Measurements from ENCODE around the gene PLD1. TPM values are rescaled to one million over a fixed set of nuclear protein-coding genes. Genes with fewer than 3 reads are reported as not detected.

Gene PLD1
- total RNA-seq, 1 donor = 18.1 TPM

DNA sequence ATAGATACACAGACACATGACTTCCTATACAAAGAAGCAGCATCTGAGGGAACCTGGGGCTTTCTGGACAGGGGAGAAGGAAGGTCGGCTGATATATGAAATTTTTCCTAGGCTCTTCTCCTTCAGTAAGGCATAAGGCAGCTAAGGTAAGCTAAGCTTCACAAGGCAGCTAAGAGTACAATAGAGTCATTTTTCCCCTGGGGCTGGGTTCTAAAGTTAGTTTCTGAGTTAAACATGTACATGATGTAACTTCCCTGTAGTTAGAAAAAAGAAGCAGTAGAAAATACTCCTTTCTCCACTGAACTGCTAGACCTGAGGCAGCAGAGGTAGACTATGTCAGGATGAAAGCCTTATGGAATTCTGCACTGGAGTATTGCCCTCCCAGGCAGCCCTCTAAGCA, 109.6 kb downstream of the PLD1 start:
- H4K20me1 ChIP-seq (ENCODE audit: insufficient read depth, low read length) = no peaks in the 10 kb centered on the region
- H3K9me3 ChIP-seq (ENCODE audit: low read depth, low read length) = no peaks in the 10 kb centered on the region
- no peak for DNase-seq (ENCODE audit: insufficient read length, low spot score, missing footprints)
- H3K79me2 ChIP-seq (ENCODE audit: insufficient read depth, low read length) = no peaks in the 10 kb centered on the region
- no peak overlapping the region for H3K4me3 ChIP-seq (ENCODE audit: insufficient read depth, low read length)
- no peak overlapping the region for H2AFZ ChIP-seq (ENCODE audit: low read length)
- no peaks in the 10 kb centered on the region for H3K4me1 ChIP-seq (ENCODE audit: insufficient read depth, low read length)
- TF ChIP-seq, protein P1, sequence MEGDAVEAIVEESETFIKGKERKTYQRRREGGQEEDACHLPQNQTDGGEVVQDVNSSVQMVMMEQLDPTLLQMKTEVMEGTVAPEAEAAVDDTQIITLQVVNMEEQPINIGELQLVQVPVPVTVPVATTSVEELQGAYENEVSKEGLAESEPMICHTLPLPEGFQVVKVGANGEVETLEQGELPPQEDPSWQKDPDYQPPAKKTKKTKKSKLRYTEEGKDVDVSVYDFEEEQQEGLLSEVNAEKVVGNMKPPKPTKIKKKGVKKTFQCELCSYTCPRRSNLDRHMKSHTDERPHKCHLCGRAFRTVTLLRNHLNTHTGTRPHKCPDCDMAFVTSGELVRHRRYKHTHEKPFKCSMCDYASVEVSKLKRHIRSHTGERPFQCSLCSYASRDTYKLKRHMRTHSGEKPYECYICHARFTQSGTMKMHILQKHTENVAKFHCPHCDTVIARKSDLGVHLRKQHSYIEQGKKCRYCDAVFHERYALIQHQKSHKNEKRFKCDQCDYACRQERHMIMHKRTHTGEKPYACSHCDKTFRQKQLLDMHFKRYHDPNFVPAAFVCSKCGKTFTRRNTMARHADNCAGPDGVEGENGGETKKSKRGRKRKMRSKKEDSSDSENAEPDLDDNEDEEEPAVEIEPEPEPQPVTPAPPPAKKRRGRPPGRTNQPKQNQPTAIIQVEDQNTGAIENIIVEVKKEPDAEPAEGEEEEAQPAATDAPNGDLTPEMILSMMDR (IDR thresholded peaks at IDR 0.05; ENCODE audit: extremely low read depth, low read depth, low read length) = no peak
- H3K27ac ChIP-seq (ENCODE audit: low read depth, low read length) = no peak overlapping the region
- H3K36me3 ChIP-seq (ENCODE audit: insufficient read depth, low read length) = no peaks in the 10 kb centered on the region
- no peaks in the 10 kb centered on the region for H3K27me3 ChIP-seq (ENCODE audit: insufficient read depth, low read length)
- no peak overlapping the region for H3K4me2 ChIP-seq (ENCODE audit: insufficient read depth, low read length)

DNA sequence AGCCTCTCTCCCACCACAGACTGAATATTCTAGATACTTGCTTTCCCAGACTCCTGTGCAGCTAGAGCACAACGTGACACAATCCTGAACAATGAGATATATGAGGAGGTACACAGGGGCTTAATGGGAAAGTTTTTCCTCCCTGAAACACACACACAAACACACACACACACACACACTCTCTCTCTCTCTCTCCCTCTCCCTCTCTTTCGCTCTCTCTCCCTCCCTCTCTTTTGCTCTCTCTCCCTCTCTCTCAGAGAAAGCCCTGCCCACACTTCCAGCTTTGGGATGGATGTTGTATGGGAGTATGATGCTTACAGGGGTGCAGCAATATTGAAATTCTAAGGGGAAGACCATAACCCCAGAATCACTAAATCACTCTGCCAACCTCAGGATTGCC, 110.1 kb downstream of the PLD1 start:
- peak overlapping the region; percentile 34 for H2AFZ ChIP-seq (ENCODE audit: low read length)
- no peaks in the 10 kb centered on the region for H3K79me2 ChIP-seq (ENCODE audit: insufficient read depth, low read length)
- no peaks in the 10 kb centered on the region for H4K20me1 ChIP-seq (ENCODE audit: insufficient read depth, low read length)
- TF ChIP-seq, protein P1 (IDR thresholded peaks at IDR 0.05; ENCODE audit: extremely low read depth, low read depth, low read length) = no peak
- DNase-seq (ENCODE audit: insufficient read length, low spot score, missing footprints) = no peak
- no peaks in the 10 kb centered on the region for H3K27me3 ChIP-seq (ENCODE audit: insufficient read depth, low read length)
- H3K4me3 ChIP-seq (ENCODE audit: insufficient read depth, low read length) = no peak overlapping the region
- no peak overlapping the region for H3K27ac ChIP-seq (ENCODE audit: low read depth, low read length)
- H3K36me3 ChIP-seq (ENCODE audit: insufficient read depth, low read length) = no peaks in the 10 kb centered on the region
- H3K4me1 ChIP-seq (ENCODE audit: insufficient read depth, low read length) = no peaks in the 10 kb centered on the region
- no peak overlapping the region for H3K4me2 ChIP-seq (ENCODE audit: insufficient read depth, low read length)
- no peaks in the 10 kb centered on the region for H3K9me3 ChIP-seq (ENCODE audit: low read depth, low read length)

DNA sequence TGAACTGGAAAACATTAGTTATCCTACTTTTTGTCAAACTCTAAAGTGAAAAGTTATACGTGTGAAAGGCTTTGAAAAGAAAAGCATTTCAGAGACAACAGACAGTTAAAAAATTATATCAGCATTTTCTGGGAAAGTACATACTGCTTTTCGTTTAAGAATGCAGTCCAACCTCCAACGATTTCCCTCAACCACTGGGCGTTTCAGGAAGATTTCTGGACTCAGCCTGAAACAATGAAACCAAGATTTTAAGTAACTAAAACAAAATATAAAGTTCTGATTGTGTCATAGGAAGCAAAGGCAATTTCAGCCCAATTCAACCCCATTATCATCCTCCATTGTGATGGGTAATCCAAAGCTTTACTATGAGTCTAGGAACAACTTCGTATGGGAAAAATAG, 110.7 kb downstream of the PLD1 start:
- Histone ChIP-seq H3K4me2 (ENCODE audit: insufficient read depth, low read length) (no peak overlapping the region), H3K27ac (ENCODE audit: low read depth, low read length) (no peak overlapping the region), H2AFZ (ENCODE audit: low read length) (peak overlapping the region; percentile 34), H3K27me3 (ENCODE audit: insufficient read depth, low read length) (no peaks in the 10 kb centered on the region), H3K36me3 (ENCODE audit: insufficient read depth, low read length) (no peaks in the 10 kb centered on the region), H3K4me3 (ENCODE audit: insufficient read depth, low read length) (no peak overlapping the region), H4K20me1 (ENCODE audit: insufficient read depth, low read length) (no peaks in the 10 kb centered on the region), H3K9me3 (ENCODE audit: low read depth, low read length) (no peaks in the 10 kb centered on the region), H3K4me1 (ENCODE audit: insufficient read depth, low read length) (no peaks in the 10 kb centered on the region), H3K79me2 (ENCODE audit: insufficient read depth, low read length) (no peaks in the 10 kb centered on the region)
- DNase-seq (ENCODE audit: insufficient read length, low spot score, missing footprints) = peak; percentile 19
- TF ChIP-seq, protein P1 (IDR thresholded peaks at IDR 0.05; ENCODE audit: extremely low read depth, low read depth, low read length) = no peak

DNA sequence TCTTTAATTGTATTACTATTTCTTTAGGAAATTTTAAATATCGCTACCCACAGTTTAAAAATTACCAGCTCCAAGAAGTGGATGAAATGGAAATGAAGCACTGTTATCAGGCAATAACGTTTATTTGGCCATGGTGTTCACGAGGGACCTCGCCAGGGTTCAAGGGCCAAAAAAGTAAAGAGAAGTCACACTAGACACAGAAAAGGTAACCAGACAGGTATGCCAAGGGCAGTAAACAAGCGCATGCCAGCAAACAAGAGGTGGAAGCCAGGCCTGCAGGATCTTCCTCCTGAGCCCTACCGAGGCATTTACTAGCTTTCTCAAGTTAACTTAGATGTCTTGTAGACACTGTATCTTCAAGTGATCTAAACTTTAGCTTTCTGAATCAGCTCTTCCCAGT, 113.5 kb downstream of the PLD1 start:
- no peaks in the 10 kb centered on the region for H3K27me3 ChIP-seq (ENCODE audit: insufficient read depth, low read length)
- no peak overlapping the region for H3K27ac ChIP-seq (ENCODE audit: low read depth, low read length)
- no peak overlapping the region for H3K4me3 ChIP-seq (ENCODE audit: insufficient read depth, low read length)
- TF ChIP-seq, protein P1 (IDR thresholded peaks at IDR 0.05; ENCODE audit: extremely low read depth, low read depth, low read length) = no peak
- H3K4me1 ChIP-seq (ENCODE audit: insufficient read depth, low read length) = no peaks in the 10 kb centered on the region
- H4K20me1 ChIP-seq (ENCODE audit: insufficient read depth, low read length) = no peaks in the 10 kb centered on the region
- H3K9me3 ChIP-seq (ENCODE audit: low read depth, low read length) = no peaks in the 10 kb centered on the region
- no peak for DNase-seq (ENCODE audit: insufficient read length, low spot score, missing footprints)
- H2AFZ ChIP-seq (ENCODE audit: low read length) = no peak overlapping the region
- no peaks in the 10 kb centered on the region for H3K36me3 ChIP-seq (ENCODE audit: insufficient read depth, low read length)
- no peak overlapping the region for H3K4me2 ChIP-seq (ENCODE audit: insufficient read depth, low read length)
- H3K79me2 ChIP-seq (ENCODE audit: insufficient read depth, low read length) = no peaks in the 10 kb centered on the region

Data from osteoblast (primary cell).